Memory B cell (primary cell): ENCODE data around the gene ELAVL2.

Source experiments
- ATAC-seq: fragments of 150-1000 bp; cut with Tn5 transposase; 2 replicates; pipeline ENCODE4 v1.10.0; 2021; ENCODE audit warnings: low read depth, mild to moderate bottlenecking, moderate library complexity
- DNase-seq, 2 donors: peaks; one replicate each; pipeline ENCODE4 v3.0.0; 2022; ENCODE audit warnings: low spot score in 2 of 2
- H3K27ac Mint-ChIP-seq: one replicate; pipeline ENCODE4 v1.8.0; 2022; ENCODE audit warnings: mild to moderate bottlenecking, moderate library complexity, mixed read lengths
- H3K27me3 Mint-ChIP-seq: one replicate; pipeline ENCODE4 v1.8.0; 2022; ENCODE audit warnings: mixed read lengths
- H3K36me3 Mint-ChIP-seq: one replicate; pipeline ENCODE4 v1.8.0; 2022; ENCODE audit warnings: mild to moderate bottlenecking, mixed read lengths
- H3K4me1 Mint-ChIP-seq: one replicate; pipeline ENCODE4 v1.8.0; 2022; ENCODE audit warnings: mixed read lengths
- H3K4me3 Mint-ChIP-seq: one replicate; pipeline ENCODE4 v1.8.0; 2022; ENCODE audit warnings: mild to moderate bottlenecking, moderate library complexity, mixed read lengths
- H3K9me3 Mint-ChIP-seq: one replicate; pipeline ENCODE4 v1.8.0; 2022; ENCODE audit warnings: mixed read lengths

ELAVL2 gene

DNA sequence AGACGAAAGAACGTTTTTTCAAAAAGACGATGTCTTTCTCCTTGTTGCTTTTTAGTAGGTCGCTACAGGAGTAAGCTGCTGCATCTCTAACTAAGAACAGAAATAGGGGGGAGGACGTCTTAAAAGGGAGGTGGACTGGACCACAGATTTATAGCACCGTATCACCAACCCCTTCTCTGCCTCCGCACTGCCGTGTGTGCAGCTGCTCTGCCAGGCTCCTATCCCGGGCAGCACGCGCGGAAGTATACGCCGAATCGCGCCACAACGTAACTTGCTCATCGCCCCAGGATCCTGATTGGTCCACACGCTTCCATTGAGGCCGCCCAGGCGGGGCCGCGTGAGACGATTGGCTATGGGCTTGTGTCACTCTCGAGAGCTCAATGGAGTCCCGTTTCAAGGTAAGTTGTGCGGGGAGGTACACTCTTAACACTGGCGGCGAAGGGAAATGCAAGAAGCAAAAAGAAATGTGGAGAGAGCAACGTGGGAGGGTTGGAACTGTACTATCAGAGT lies at the start of gene ELAVL2:
TSS of gene ELAVL2 (minus strand) at position 121 of the 510 bp plus-strand sequence. CDS start 64,006 bp downstream, outside the sequence.
- Mint-ChIP-seq H3K27me3 (peaks cover 7% of the 10 kb centered on the region), H3K4me1 (no peaks in the 10 kb centered on the region), H3K27ac (no peak within 1 kb of the TSS), H3K4me3 (no peak within 1 kb of the TSS), H3K36me3 (no peaks in the 10 kb centered on the region), H3K9me3 (peaks cover 2% of the 10 kb centered on the region)
- DNase-seq (no peak), ATAC-seq (peak; percentile 27)

DNA sequence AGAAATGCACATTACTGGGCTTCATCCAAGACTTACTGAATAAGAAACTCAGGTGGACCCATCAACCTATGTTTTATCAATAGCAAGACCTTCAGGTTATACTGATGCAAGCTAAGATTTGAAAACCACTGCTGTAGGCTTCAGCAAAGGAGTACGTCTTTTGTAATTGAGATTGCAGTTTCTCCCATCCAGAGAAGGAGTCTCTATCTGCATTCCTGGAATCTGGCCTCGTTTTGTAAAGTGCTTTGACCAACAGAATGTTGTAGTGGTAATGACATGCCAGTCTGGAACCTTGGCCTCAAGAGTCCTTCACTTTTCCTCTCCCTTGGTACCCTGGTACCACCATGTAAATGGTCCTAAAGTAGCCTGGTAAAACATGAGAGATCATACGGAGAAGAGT lies 32.2 kb upstream of the ELAVL2 start:
- Mint-ChIP-seq H3K9me3 (peaks cover under 1% of the 10 kb centered on the region), H3K36me3 (no peaks in the 10 kb centered on the region), H3K27ac (no peak overlapping the region), H3K27me3 (no peaks in the 10 kb centered on the region), H3K4me3 (no peak overlapping the region), H3K4me1 (no peaks in the 10 kb centered on the region)
- DNase-seq (no peak), ATAC-seq (no peak)

DNA sequence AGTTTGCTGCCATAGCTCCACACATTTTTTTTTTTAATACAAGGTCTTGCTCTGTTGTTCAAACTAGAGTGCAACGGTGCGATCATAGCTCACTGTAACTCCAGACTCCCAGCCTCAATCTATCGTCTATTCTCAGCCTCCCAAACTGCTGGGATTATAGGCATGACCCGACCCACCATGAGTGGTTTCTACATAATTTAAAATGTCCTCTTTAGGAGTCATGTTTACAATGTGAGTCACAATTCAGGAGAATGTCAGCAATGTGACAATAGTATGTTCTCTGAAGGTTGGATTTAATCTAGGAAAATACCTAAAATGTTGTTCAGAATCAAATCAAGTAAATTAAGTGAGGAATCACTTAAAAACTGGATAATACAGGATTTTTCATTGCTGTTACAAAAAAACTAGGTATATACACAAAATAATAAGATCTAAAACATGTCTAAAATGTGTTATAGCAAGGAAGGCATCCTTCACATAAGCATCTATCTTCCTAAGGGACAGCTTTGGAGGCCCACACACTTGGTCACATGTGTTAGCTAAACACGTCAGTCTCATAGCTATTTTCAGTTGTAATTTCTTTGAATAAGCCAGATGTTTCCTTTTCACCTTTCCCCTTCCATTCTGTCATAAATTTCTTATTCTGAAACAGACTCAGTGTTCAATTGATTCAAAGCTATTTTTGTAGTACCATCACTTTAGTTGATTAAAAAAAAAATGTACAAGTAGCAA lies 30.0 kb upstream of the ELAVL2 start:
- Mint-ChIP-seq H3K27ac (no peak overlapping the region), H3K4me1 (no peaks in the 10 kb centered on the region)

DNA sequence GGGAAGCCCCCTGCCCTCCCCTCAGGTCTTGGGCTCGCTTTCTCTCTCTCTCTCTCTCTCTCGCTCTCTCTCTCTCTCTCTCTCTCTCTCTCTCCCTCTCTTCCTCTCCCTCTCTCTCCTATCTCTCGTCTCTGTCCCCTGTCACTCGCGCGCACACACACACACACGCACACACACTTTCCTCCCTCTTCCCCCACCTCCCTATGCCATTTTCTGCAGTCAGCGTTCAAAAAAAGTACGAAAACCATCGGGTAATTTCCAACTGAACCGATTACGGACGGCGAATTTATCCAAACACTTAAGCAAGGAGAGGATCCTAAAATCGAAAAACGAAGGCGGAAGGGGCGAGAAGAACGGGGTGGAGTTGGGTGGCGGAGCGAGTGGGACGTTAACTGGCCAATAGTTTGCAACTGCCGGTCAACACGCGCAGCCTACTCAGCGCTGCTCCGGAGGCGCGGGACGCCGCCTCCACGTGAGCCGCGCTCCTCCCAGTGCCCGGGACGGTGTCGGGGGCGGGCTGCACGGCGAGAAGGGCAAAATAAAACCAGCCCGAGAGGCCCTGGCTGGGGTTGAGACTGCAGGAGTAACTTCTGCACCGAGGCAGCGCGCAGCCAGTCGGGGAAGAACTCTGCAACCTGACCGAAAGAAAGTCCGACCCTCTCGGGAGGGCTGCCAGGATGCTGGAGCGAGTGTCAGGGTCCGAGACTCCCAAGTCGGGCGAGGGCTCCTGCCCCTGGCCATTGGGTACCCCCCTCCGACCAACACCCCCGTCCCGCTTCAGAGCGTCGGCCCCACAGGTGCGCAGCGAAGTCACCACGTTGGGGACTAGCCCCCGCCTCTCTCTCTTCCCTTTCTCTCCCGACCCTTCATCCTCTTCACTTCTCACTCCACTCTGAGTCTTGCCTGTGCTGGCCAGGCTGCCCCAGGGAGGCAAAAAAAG lies 24.9 kb upstream of the ELAVL2 start:
- Mint-ChIP-seq H3K4me3 (no peak overlapping the region), H3K27ac (no peak overlapping the region), H3K9me3 (peaks cover 6% of the 10 kb centered on the region), H3K4me1 (no peaks in the 10 kb centered on the region), H3K27me3 (peaks cover 7% of the 10 kb centered on the region), H3K36me3 (peaks cover 3% of the 10 kb centered on the region)
- ATAC-seq = no peak
- no peak for DNase-seq

More for the DNA sequence above, 30.0 kb upstream of the ELAVL2 start:
- Mint-ChIP-seq H3K4me3 (no peak overlapping the region), H3K9me3 (peaks cover 4% of the 10 kb centered on the region), H3K27me3 (peaks cover 5% of the 10 kb centered on the region), H3K36me3 (peaks cover 3% of the 10 kb centered on the region)
- DNase-seq (no peak), ATAC-seq (no peak)

DNA sequence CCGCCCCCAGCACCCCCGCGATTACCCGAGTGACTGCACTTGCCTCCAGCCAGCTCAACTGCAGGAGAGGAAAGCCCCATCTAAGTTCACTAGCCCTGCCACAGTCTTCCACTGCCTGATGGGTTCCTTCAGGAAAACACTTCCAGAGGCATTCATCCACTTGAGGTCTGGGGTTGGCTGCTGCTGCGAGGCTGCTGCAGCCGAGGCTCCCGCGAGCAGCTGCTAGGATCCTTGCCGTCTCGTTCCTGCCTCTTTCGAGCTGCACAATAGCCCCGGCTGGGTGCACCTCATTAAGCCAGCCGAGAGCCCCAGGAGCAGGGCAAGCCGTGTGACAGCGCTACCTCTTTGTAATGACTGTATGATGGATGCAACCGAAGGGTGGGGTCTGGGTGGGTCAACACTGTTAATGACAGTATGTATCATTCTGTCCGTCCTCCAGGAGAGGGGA lies 24.2 kb upstream of the ELAVL2 start:
- Mint-ChIP-seq H3K4me3 (no peak overlapping the region), H3K27ac (no peak overlapping the region)
- ATAC-seq = no peak

DNA sequence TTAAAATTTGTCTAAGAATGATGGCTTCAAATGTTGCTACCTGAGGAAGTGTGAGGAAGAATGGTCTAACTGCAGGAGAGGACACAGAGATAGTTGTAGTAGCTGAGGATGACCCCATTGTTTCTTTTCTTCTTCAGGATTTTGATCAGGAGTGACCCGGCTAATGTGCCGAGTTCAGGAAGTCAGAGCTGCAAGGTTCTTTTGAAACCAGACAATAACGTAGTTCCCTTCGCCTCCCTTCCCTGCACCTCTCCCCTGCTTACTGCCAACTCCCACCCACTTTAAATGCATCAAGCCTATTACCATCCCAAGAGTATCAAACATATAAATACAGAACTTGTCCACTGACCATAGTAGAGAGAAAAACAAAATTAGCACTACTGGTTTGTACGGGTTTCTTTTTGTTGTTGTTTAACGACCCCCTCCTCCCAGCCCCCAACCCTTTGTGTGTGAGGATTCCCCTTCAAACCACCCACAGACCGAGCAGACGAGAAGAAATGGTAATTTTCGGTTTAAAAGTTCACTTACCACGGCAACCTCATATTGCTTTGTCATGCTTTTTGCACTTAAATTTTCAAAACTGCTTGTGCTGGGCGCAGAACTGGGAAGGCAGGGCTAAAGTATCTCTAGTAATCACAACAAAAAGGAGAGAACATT lies 23.5 kb upstream of the ELAVL2 start:
- H3K4me3 Mint-ChIP-seq = no peak overlapping the region

More for the DNA sequence above, 24.2 kb upstream of the ELAVL2 start:
- Mint-ChIP-seq H3K27me3 (peaks cover 7% of the 10 kb centered on the region), H3K9me3 (peaks cover 6% of the 10 kb centered on the region), H3K4me1 (no peaks in the 10 kb centered on the region), H3K36me3 (peaks cover 3% of the 10 kb centered on the region)
- DNase-seq = no peak

DNA sequence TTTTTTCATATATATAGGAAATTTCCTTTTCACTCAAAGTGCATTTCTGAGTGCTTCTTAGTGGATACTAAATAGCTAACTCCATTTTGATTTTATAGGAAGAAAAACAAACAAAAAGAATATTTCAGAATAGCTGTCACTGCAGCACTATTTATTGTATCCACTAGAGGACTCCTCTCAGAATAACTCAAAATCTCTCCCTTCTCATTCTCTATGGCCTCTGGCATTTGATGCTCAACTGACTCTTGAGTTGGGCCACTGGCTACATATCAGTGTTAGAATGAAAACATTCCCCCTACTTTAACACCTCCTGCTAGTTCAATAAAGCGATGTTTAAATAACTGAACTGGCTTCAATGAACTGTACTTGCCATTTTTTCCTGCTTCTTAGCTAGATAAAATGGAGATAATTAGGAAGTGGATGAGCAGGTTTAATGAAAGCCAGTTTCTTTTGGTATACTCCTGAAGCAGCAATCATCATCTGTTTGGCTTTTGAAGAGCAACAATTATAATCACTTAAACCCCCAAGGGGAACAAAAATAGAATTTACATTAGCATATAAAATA lies 16.6 kb upstream of the ELAVL2 start:
- no peaks in the 10 kb centered on the region for H3K27me3 Mint-ChIP-seq

More for the DNA sequence above, 23.5 kb upstream of the ELAVL2 start:
- Mint-ChIP-seq H3K9me3 (peaks cover 6% of the 10 kb centered on the region), H3K27me3 (peaks cover 7% of the 10 kb centered on the region), H3K4me1 (no peaks in the 10 kb centered on the region), H3K36me3 (peaks cover 3% of the 10 kb centered on the region), H3K27ac (no peak overlapping the region)
- DNase-seq (no peak), ATAC-seq (no peak)

DNA sequence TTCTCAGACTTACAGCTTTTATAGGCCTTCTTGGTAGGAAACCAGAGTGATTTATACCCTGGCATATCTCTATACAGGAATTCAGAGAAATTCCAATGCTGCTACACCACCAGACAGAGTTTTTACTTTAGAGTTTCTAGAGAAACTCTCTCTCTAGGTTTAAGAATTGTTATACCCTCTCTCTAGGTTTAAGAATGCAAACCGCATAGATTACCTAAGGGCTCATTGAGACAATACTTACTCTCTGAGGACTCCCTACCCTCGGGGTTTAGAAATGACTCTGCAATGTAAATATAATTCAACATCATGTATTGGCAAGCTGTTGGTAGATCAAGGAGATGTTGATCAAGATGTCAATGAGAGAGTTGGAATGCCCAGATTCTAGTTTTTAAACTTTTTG lies 15.3 kb upstream of the ELAVL2 start:
- Mint-ChIP-seq H3K9me3 (peaks cover 2% of the 10 kb centered on the region), H3K27ac (no peak overlapping the region), H3K4me3 (no peak overlapping the region), H3K27me3 (no peaks in the 10 kb centered on the region), H3K4me1 (no peaks in the 10 kb centered on the region), H3K36me3 (no peaks in the 10 kb centered on the region)
- DNase-seq = no peak
- ATAC-seq = no peak

More for the DNA sequence above, 16.6 kb upstream of the ELAVL2 start:
- Mint-ChIP-seq H3K4me3 (no peak overlapping the region), H3K9me3 (peaks cover 2% of the 10 kb centered on the region), H3K36me3 (no peaks in the 10 kb centered on the region), H3K27ac (no peak overlapping the region), H3K4me1 (no peaks in the 10 kb centered on the region)
- DNase-seq (no peak), ATAC-seq (no peak)

DNA sequence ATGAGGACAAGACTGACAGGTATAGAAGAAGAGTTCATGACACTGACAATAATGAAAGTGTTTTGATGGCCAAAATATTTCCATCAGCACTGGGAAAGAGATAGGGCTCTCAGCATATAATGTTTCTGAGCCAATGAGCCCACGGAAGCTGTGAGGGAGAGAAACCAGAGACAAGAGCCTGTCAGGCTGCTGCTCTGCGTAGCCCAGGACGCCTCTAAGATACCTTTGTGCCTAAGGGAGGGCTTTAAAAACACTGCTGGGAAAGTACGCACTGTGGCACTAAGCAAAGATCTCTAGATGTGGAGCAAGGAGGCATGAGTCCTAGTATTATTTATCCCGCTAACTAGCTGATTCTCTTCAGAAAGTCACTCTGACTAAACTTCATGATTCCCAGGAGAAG lies 11.0 kb upstream of the ELAVL2 start:
- no peak for ATAC-seq

DNA sequence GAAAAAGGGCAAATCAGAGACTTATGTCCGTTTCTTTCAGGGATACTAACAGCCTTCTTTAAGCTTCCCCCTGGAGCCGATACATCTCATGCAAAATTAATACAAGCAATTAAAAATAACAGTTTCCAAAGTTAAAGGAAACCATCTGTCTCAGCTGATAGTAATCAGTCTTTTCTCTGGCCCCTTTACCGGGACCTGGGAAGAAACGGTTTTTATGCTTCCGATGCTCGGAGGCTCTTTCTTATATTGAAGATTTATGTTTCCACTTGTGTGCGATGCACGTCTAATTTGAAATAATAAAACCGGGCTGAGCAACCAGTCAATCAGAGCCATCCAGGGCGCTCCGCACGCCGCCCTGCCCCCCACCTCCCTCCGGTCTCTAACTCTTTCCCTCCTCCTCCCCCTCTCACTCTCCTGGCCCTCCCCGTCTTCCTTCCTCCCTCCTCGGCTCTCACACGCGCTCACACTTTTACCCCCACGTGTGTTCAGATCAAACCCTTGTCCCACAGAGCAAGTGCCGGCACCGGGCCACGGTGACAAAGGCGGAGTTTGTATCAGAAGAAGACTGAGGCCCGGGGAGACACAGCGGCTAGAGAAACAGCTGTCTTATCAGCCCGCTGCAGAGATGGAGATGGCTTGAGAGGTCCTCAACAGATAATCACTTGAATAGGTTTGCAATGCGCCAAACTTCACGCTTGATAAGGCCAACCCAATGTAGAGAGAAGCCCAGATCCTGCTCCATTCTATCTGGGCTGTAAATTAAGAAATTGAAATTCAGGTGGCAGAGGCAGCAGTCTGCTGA lies 5.1 kb upstream of the ELAVL2 start:
- DNase-seq (no peak), ATAC-seq (no peak)
- peaks cover 9% of the 10 kb centered on the region for H3K27me3 Mint-ChIP-seq
- H3K4me3 Mint-ChIP-seq = no peak overlapping the region
- peaks cover 2% of the 10 kb centered on the region for H3K4me1 Mint-ChIP-seq
- no peaks in the 10 kb centered on the region for H3K36me3 Mint-ChIP-seq
- no peak overlapping the region for H3K27ac Mint-ChIP-seq
- H3K9me3 Mint-ChIP-seq = peaks cover 2% of the 10 kb centered on the region

More for the DNA sequence above, 11.0 kb upstream of the ELAVL2 start:
- peaks cover under 1% of the 10 kb centered on the region for H3K27me3 Mint-ChIP-seq
- no peaks in the 10 kb centered on the region for H3K4me1 Mint-ChIP-seq
- no peaks in the 10 kb centered on the region for H3K9me3 Mint-ChIP-seq
- H3K27ac Mint-ChIP-seq = no peak overlapping the region
- no peak for DNase-seq
- no peaks in the 10 kb centered on the region for H3K36me3 Mint-ChIP-seq
- H3K4me3 Mint-ChIP-seq = no peak overlapping the region

DNA sequence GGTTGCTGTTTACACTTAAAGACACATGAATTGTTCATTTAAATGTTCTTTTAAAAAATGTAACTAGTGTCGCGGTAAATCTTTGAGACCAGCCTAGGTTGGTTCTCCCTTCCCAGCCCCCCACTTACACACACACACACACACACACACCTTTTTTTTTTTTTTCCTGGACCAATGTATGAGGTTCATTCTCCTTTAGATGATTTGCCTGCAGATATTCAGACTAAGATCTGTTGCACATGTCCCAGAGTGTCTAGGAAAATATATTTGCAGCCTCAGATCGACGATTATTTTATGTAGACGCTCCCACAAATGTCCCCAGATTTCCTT lies 4.4 kb upstream of the ELAVL2 start:
- Mint-ChIP-seq H3K4me1 (peaks cover 2% of the 10 kb centered on the region), H3K4me3 (no peak overlapping the region), H3K27me3 (peaks cover 9% of the 10 kb centered on the region), H3K9me3 (peaks cover 2% of the 10 kb centered on the region), H3K36me3 (no peaks in the 10 kb centered on the region), H3K27ac (no peak overlapping the region)
- no peak for ATAC-seq
- DNase-seq = no peak

DNA sequence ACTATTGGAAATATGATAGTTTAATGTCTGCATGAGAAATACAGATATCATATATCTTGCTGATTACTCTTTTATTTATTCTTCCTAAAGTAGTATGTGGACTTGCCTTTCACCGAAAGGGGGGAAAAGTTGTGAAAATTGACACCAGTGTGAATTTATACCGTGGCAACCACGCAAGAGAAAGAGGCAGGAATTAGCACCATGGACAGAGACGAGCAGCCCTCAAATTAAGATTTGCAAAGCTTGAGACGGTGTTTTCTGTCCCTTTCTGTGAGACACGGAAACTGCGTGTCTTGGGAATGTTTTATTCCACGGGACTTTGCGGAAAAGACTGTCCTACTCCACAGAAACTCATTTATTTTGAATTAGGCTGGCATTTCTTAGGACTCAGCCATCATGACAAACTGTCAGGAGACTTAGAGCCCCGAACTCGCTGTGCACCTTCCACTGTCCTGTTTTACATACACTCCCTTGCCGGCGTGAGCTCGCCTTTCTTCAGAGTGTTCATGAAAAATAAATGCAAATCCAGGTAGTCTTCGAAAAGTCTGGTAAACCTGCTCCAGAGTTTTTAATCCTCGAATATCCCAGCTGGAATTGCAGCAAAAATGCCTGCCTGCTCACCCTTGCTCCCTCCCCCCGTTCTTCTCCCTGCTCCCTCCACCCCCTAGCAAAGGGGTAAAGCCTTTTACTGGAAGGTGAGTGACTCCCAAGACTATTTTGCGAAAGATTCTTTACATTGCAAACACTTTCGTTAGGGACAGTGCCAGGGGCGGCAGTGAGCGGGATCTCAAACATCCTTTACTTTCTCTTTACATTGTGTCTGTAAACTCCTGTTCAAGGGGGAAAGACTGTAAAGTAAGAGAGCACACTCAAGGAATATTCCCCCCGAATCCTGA lies 3.8 kb upstream of the ELAVL2 start:
- Mint-ChIP-seq H3K27me3 (peaks cover 9% of the 10 kb centered on the region), H3K4me3 (no peak overlapping the region)
- no peak for DNase-seq

More for the DNA sequence above, 3.8 kb upstream of the ELAVL2 start:
- Mint-ChIP-seq H3K36me3 (no peaks in the 10 kb centered on the region), H3K27ac (no peak overlapping the region), H3K9me3 (peaks cover 2% of the 10 kb centered on the region), H3K4me1 (peaks cover 2% of the 10 kb centered on the region)
- ATAC-seq = no peak
